ENCODE results near the gene PPDPF. TPM values are rescaled to one million over a fixed set of nuclear protein-coding genes. Genes with fewer than 3 reads are reported as not detected.

PPDPF gene
- total RNA-seq, 1 donor from 2014 or later: 242 TPM

DNA sequence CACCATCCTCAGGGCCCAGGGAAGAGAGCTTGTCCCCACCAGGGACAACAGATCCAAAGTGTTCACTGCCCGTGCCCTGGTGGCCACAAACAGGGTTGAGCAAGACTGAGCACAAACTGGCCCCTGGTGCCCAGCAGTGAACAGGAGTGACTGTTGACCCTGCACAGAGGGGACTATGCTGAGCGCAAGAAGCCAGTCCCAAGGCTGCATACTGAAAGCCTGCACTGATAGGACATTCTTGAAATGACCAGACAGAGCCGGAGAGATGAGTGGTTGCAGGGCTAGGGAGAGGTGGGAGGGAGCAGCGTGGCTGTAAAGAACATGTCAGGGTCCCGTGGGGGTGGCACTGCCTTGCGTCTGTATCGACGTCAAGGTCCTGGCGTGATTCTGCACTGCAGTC lies 30.5 kb downstream of the PPDPF start:
- Histone ChIP-seq H3K27me3 (no peaks in the 10 kb centered on the region), H3K4me3 (no peak overlapping the region), H3K36me3 (no peaks in the 10 kb centered on the region), H3K9me3 (no peaks in the 10 kb centered on the region), H3K27ac (no peak overlapping the region), H3K4me1 (peaks cover 3 to 6% of the 10 kb centered on the region in 2 donors)
- DNase-seq (ENCODE audit: low spot score in 2 of 2): no peak
- TF ChIP-seq, protein P1, sequence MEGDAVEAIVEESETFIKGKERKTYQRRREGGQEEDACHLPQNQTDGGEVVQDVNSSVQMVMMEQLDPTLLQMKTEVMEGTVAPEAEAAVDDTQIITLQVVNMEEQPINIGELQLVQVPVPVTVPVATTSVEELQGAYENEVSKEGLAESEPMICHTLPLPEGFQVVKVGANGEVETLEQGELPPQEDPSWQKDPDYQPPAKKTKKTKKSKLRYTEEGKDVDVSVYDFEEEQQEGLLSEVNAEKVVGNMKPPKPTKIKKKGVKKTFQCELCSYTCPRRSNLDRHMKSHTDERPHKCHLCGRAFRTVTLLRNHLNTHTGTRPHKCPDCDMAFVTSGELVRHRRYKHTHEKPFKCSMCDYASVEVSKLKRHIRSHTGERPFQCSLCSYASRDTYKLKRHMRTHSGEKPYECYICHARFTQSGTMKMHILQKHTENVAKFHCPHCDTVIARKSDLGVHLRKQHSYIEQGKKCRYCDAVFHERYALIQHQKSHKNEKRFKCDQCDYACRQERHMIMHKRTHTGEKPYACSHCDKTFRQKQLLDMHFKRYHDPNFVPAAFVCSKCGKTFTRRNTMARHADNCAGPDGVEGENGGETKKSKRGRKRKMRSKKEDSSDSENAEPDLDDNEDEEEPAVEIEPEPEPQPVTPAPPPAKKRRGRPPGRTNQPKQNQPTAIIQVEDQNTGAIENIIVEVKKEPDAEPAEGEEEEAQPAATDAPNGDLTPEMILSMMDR (IDR thresholded peaks at IDR 0.05): no peak
- intact Hi-C loops (cut with DNase I): no loop called here

DNA sequence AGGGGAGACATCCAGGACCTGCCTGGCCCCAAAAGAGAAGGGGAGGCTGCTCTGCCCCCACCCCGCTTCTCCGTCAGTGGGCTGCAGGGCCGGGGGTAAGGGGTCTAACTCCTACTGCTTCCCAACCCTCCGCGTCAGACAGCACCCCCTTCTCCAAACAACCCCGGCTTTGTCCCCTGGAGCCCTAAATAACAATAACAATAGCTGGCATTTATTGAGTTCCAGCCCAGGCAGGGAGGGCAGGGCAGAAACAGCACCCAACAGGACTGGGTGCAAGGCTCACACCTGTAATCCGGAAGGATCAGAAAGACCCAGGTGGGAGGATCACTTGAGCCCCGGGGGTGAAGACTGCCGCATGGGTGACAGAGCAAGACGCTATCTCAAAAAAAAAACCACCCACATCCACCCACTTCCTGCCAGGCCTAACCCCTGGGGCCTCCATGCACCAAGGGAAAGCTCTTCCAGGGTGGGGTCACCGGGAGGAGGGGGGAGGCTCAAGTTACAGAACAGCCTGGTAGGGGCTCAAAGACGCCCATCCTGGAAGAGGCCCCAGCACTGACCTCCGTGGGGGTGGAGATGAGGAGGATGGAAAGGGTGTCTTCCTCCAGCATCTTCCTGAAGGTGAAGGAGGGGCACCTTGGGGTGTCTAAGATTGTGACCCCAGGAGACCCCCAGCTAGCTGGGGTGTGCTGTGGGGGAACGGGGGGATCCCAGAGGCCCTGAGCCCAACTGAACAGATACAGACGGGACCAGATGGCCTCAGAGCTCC lies 32.1 kb downstream of the PPDPF start:
- TF ChIP-seq, protein P1 (IDR thresholded peaks at IDR 0.05): no peak
- H3K4me1 ChIP-seq: peaks cover 3 to 6% of the 10 kb centered on the region in 2 donors
- no peaks in the 10 kb centered on the region for H3K27me3 ChIP-seq
- intact Hi-C loops (cut with DNase I): no loop called here
- H3K36me3 ChIP-seq: no peaks in the 10 kb centered on the region
- peak overlapping the region in 1 of 2 donors; percentile 42 for H3K4me3 ChIP-seq
- DNase-seq (ENCODE audit: low spot score in 2 of 2): no peak
- H3K27ac ChIP-seq: no peak overlapping the region
- H3K9me3 ChIP-seq: no peaks in the 10 kb centered on the region

DNA sequence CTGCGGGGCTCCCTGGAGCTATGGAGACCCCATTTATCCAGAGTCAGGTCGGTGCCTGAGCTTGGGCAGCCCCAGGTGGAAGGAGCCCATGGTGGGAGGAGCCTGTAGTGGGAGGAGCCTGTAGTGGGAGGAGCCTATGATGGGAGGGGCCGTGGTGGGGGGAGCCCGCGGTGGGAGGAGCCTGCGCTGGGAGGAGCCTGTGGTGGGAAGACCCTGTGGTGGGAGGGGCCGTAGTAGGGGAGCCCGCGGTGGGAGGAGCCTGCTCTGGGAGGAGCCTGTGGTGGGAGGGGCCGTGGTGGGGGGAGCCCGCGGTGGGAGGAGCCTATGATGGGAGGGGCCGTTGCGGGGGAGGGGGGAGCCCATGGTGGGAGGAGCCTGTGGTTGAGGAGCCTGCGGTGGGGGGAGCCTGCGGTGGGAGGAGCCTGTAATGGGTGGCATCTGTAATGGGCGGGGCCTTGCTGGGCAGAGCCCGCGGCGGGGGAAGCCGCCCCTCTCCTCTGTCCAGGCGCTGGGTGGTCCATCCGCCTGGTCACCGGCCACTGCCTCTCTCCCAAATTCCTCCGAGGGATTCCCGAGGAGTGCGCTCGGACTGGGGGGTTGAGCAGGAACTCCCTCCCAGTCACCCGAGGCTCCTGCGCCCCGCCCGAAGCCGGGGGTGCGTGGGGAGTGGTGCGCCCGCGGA lies 32.8 kb downstream of the PPDPF start:
- peak in 1 of 2 donors; percentile 79 for DNase-seq (ENCODE audit: low spot score in 2 of 2)
- Histone ChIP-seq H3K27me3 (no peaks in the 10 kb centered on the region), H3K9me3 (no peaks in the 10 kb centered on the region), H3K36me3 (peaks cover 0 to under 1% of the 10 kb centered on the region in 2 donors), H3K4me1 (peaks cover 3 to 6% of the 10 kb centered on the region in 2 donors), H3K4me3 (peak overlapping the region; percentile 42 to 71), H3K27ac (no peak overlapping the region)
- TF ChIP-seq, protein P1 (IDR thresholded peaks at IDR 0.05): no peak
- intact Hi-C loops (cut with DNase I): no loop called here

DNA sequence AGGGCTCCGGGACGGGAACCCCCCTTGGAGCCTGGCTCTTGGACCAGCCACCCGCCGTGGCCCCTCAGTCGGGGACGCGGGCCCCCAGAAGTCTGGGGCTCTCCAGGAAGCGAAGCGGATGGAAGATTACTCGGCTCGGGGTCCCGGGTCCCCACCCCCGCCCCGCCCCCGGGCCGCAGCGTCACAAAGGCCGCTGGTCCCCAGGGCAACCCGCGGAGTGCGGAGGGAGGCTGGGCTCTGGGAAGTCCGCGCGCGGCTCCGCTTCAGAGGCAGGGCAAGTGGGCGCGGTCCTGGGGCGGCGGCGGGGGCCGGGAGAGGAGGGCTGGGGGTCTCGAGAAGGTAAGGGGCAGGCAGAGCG lies 33.3 kb downstream of the PPDPF start, which contains the start of gene FNDC11:
Gene FNDC11 (plus strand): TSS at position 227 of the 358 bp plus-strand sequence. CDS start 1,505 bp downstream, outside the sequence.
- no peak for DNase-seq (ENCODE audit: low spot score in 2 of 2)
- H3K9me3 ChIP-seq: no peaks in the 10 kb centered on the region
- no peak within 1 kb of the TSS for H3K27ac ChIP-seq
- peak within 1 kb of the TSS; percentile 42 to 71 for H3K4me3 ChIP-seq
- H3K27me3 ChIP-seq: no peaks in the 10 kb centered on the region
- TF ChIP-seq, protein P1 (IDR thresholded peaks at IDR 0.05): no peak
- peaks cover 0 to 6% of the 10 kb centered on the region in 2 donors for H3K36me3 ChIP-seq
- intact Hi-C loops (cut with DNase I): no loop called here
- H3K4me1 ChIP-seq: peaks cover 3 to 6% of the 10 kb centered on the region in 2 donors

DNA sequence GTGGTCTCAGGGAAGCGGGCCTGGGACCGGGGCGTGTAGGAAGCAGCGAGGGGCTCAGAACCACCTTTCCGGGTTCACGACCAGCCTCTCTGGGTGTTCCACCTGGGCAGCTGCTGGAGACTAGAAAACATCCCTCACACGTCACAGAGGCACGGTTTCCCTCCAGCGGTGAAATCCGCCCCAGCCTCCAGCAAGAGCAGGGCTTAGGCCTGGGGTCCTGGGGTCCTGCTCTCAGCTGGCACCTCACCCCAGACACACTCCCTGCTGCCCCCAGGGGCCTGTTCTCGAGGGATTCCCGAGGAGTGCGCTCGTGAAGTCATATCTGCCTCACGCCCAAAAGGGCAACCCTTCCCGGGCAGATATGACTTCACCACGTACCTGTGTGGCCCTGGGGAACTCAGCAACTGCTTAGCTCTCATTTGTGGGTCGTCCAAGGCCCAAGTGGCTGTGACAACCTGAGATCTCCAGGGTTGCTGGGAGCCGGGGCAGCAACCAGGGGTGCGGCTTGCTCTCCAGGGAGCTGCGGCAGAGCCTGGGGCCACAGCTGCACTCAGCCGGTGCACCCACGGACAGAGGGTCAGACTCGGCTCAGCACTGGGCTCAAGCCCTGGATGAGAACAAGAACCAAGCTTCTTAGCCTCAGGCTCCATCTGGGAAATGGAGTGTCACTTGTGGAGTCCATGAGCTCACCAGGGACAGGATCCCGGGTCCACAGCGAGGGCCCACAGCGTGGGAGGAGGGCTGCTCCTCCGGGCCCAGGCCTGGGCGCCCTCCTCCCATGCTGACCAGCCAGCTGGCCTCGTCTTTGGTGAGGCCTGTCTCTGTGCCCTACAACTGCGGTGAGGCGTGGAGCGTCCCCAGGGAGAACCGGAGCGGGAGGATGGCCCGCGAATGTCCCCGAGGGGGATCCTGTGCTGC lies 34.1 kb downstream of the PPDPF start:
- no peak overlapping the region for H3K27ac ChIP-seq
- H3K4me1 ChIP-seq: peaks cover 3 to 6% of the 10 kb centered on the region in 2 donors
- no peaks in the 10 kb centered on the region for H3K9me3 ChIP-seq
- intact Hi-C loops (cut with DNase I): no loop called here
- H3K27me3 ChIP-seq: no peaks in the 10 kb centered on the region
- H3K36me3 ChIP-seq: peaks cover 0 to 9% of the 10 kb centered on the region in 2 donors
- TF ChIP-seq, protein P1 (IDR thresholded peaks at IDR 0.05): no peak
- no peak for DNase-seq (ENCODE audit: low spot score in 2 of 2)
- H3K4me3 ChIP-seq: peak overlapping the region in 1 of 2 donors; percentile 71
